ENCODE data around the gene RHOBTB3.

DNA sequence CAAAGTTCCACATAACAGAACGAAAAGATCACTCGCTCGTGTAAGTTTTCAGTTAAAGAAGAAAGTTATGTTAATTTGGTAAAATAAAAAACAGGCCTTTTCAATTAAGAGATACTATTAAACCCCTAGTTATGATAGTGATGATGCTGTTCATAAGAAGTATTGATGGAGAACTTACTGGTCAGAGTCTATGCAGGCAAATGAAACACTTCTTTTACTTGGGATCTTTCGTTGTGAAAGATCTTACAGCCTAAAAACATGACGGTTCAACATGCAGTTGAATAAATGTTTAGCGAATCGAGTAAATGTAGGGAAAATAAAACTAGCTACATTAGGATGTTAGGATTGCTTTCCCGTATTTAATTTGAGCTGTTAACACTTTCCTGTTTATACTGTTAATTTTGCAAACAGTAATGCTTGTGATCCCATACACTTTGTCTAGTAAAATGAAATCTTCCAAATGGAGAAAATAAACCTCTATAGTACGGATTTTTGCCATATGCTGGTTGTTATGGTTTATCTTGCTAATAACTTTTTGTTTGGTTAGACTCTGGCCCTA is 2.0 kb downstream of the RHOBTB3 start:
- TF ChIP-seq, protein P1, sequence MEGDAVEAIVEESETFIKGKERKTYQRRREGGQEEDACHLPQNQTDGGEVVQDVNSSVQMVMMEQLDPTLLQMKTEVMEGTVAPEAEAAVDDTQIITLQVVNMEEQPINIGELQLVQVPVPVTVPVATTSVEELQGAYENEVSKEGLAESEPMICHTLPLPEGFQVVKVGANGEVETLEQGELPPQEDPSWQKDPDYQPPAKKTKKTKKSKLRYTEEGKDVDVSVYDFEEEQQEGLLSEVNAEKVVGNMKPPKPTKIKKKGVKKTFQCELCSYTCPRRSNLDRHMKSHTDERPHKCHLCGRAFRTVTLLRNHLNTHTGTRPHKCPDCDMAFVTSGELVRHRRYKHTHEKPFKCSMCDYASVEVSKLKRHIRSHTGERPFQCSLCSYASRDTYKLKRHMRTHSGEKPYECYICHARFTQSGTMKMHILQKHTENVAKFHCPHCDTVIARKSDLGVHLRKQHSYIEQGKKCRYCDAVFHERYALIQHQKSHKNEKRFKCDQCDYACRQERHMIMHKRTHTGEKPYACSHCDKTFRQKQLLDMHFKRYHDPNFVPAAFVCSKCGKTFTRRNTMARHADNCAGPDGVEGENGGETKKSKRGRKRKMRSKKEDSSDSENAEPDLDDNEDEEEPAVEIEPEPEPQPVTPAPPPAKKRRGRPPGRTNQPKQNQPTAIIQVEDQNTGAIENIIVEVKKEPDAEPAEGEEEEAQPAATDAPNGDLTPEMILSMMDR (conservative IDR thresholded peaks at IDR 0.05 in 1 of 2, IDR thresholded peaks at IDR 0.05 in 1 of 2; ENCODE audit: low read depth in 1 of 2, low read length in 2 of 2) = no peak
- no peak for TF ChIP-seq EZH2 (IDR thresholded peaks at IDR 0.05; ENCODE audit: low read length, missing control alignments)

Measured in fibroblast of lung (primary cell).